ENCODE data around the gene GJA3. TPM values are rescaled to one million over a fixed set of nuclear protein-coding genes. Genes with fewer than 3 reads are reported as not detected.

Gene GJA3
- total and polyA plus RNA-seq, 2 donors = 0.05 to 0.21 TPM

GRCh38 chr13:20190481-20191310, 29.8 kb upstream of the GJA3 start:
- Histone ChIP-seq H3K4me3 (ENCODE audit: low read depth, low read length) (no peak overlapping the region), H3K4me1 (ENCODE audit: insufficient read depth) (peaks cover 4% of the 10 kb centered on the region), H3K27ac (ENCODE audit: low read depth) (no peak overlapping the region), H3K36me3 (ENCODE audit: insufficient read depth) (no peaks in the 10 kb centered on the region)
- no peak for DNase-seq (ENCODE audit: extremely low spot score)
- whole genome bisulfite sequencing = 88% methylated on average over 16 of the region's 16 CpGs

GRCh38 chr13:20190076-20190475, 29.2 kb upstream of the GJA3 start:
- Histone ChIP-seq H3K4me1 (ENCODE audit: insufficient read depth) (peaks cover 4% of the 10 kb centered on the region), H3K36me3 (ENCODE audit: insufficient read depth) (no peaks in the 10 kb centered on the region), H3K27ac (ENCODE audit: low read depth) (no peak overlapping the region), H3K4me3 (ENCODE audit: low read depth, low read length) (no peak overlapping the region)
- 77% methylated on average over 5 of the region's 5 CpGs for WGBS
- DNase-seq (ENCODE audit: extremely low spot score) = no peak

- WGBS = 89% methylated on average over 28 of the region's 28 CpGs
- Histone ChIP-seq H3K27ac (ENCODE audit: low read depth) (no peak overlapping the region), H3K4me3 (ENCODE audit: low read depth, low read length) (no peak overlapping the region), H3K36me3 (ENCODE audit: insufficient read depth) (no peaks in the 10 kb centered on the region), H3K4me1 (ENCODE audit: insufficient read depth) (peaks cover 4% of the 10 kb centered on the region)
- no peak for DNase-seq (ENCODE audit: extremely low spot score)
Measured at GRCh38 chr13:20188667-20189553, 28.1 kb upstream of the GJA3 start.

DNA sequence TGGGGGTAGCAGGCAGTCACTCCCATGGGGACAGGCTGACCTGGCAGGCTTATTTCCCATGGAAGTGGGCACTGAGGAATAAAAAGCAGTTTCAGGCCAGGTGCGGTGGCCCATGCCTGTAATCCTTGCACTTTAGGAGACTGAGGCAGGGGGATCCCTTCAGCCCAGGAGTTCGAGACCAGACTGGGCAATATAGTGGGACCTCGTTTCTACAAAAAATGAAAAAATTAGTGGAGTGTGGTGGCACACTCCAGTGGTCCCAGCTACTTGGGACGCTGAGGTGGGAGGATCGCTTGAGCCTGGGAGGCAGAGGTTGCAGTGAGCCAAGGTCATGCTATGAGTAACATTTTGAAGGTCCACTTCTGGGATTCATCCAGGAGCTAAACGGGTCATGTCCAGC, 25.9 kb upstream of the GJA3 start:
- Histone ChIP-seq H3K27ac (ENCODE audit: low read depth) (no peak overlapping the region), H3K36me3 (ENCODE audit: insufficient read depth) (no peaks in the 10 kb centered on the region), H3K4me3 (ENCODE audit: low read depth, low read length) (no peak overlapping the region), H3K4me1 (ENCODE audit: insufficient read depth) (no peaks in the 10 kb centered on the region)
- WGBS = 87% methylated on average over 6 of the region's 6 CpGs
- DNase-seq (ENCODE audit: extremely low spot score) = no peak

- H3K4me1 ChIP-seq (ENCODE audit: insufficient read depth) = no peaks in the 10 kb centered on the region
- H3K36me3 ChIP-seq (ENCODE audit: insufficient read depth) = no peaks in the 10 kb centered on the region
- no peak overlapping the region for H3K27ac ChIP-seq (ENCODE audit: low read depth)
- H3K4me3 ChIP-seq (ENCODE audit: low read depth, low read length) = no peak overlapping the region
- WGBS = 57% methylated on average over 12 of the region's 12 CpGs
- DNase-seq (ENCODE audit: extremely low spot score) = no peak
Measured at GRCh38 chr13:20185366-20186056, 24.7 kb upstream of the GJA3 start.

- H3K4me1 ChIP-seq (ENCODE audit: insufficient read depth) = no peaks in the 10 kb centered on the region
- H3K36me3 ChIP-seq (ENCODE audit: insufficient read depth) = no peaks in the 10 kb centered on the region
- no peak for DNase-seq (ENCODE audit: extremely low spot score)
- 22% methylated on average over 5 of the region's 5 CpGs for WGBS
- no peak overlapping the region for H3K4me3 ChIP-seq (ENCODE audit: low read depth, low read length)
- no peak overlapping the region for H3K27ac ChIP-seq (ENCODE audit: low read depth)
Measured at GRCh38 chr13:20182231-20182846, 21.5 kb upstream of the GJA3 start.

DNA sequence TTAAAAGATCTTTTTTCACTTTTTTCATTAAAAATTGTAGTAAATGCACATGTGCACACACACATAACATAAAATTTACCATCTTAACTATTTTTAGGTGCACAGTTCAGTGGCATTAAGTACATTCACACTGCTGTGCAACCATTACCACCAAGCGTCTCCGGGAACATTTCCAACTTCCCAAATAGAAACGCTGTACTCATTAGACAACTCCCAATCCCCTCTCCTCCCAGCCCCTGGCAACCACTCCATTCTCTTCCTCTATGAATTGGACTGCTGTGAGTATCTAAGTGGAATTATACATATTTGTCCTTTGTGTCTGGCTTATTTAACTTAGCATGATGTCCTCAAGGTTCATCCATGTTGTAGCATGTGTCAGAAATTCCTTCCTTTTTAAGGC, 20.3 kb upstream of the GJA3 start:
- H3K4me1 ChIP-seq (ENCODE audit: insufficient read depth) = no peaks in the 10 kb centered on the region
- no peaks in the 10 kb centered on the region for H3K36me3 ChIP-seq (ENCODE audit: insufficient read depth)
- DNase-seq (ENCODE audit: extremely low spot score) = no peak
- H3K4me3 ChIP-seq (ENCODE audit: low read depth, low read length) = no peak overlapping the region
- no peak overlapping the region for H3K27ac ChIP-seq (ENCODE audit: low read depth)
- 60% methylated on average over 3 of the region's 3 CpGs for WGBS

- DNase-seq (ENCODE audit: extremely low spot score) = no peak
- 83% methylated on average over 5 of the region's 5 CpGs for WGBS
- Histone ChIP-seq H3K4me1 (ENCODE audit: insufficient read depth) (no peaks in the 10 kb centered on the region), H3K36me3 (ENCODE audit: insufficient read depth) (no peaks in the 10 kb centered on the region), H3K4me3 (ENCODE audit: low read depth, low read length) (no peak overlapping the region), H3K27ac (ENCODE audit: low read depth) (no peak overlapping the region)
Measured at GRCh38 chr13:20178156-20178555, 17.3 kb upstream of the GJA3 start.

DNA sequence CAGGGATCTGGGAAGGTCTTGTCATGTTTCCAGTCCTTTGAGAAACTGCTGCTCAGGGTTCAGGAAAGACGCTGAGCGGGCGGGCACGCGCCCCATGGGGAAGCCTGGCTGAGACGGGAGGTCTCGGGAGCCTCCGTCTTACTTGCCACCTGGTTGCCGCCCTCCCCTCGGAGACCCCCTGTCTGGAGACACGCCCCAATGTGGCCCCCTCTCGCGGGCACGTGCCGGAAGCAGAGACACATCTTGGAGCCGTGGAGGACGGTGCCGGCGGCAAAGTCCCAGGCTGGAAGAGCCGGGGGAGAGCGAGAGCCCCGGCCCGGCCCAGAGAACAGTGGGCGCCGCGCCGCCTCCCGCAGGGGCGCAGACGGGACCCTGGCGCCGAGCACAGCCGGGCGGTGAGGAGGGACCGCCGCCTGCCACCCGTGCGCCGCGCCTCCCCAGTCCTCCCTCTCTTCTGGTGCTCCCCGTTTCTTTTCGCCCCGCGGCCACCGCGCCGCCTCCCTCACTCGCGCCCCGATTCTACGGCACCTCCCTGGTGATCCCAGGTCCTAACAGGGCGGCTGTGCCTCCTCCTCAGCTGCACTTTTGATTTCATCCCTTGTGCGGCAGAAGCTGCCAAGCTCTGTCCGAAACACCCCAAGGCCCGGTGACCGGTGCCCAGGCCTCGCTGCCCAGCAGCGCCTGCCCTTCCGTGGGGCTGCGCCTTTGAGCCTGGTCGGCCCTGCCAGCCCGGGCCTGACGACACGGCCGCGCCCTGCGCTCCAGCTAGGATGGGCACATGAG, 16.4 kb upstream of the GJA3 start:
- Histone ChIP-seq H3K4me1 (ENCODE audit: insufficient read depth) (no peaks in the 10 kb centered on the region), H3K36me3 (ENCODE audit: insufficient read depth) (no peaks in the 10 kb centered on the region), H3K4me3 (ENCODE audit: low read depth, low read length) (no peak overlapping the region), H3K27ac (ENCODE audit: low read depth) (no peak overlapping the region)
- WGBS = 47% methylated on average over 67 of the region's 67 CpGs
- DNase-seq (ENCODE audit: extremely low spot score) = no peak

DNA sequence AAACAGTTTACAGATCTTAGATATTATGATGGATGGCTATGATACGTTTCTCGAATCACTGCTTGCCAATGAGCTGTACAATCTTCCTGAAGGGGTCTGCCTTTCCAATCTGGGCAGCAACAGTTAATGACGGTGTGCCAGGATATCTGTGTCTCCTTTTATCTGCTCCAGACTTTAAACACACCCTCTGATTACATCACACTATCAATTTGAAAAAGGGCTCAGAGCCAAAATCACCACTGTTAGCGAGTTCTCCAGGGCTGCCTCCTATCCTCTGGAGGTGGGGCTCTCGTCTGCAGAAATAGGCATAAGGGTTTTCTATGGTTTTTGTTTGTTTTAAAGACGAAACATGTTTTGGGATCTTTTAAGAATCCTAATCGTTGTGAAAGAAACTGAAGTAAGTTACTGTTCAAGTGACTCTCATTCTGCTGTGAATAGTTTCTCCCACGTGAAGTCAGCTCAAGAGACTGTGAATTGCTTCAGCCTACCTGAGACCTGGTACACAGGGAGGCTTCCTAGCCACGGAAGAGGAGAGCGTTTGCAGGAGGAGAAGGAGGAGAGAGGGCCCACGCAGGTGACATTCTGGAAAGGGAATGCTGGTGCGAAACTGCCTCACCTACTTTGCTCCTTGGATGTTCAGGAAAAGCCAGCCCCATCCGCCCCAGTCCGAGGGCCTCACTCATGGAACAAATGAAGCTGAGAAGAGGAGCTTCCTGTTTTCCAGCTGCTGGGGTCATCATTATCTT, 15.2 kb upstream of the GJA3 start:
- no peak for DNase-seq (ENCODE audit: extremely low spot score)
- H3K27ac ChIP-seq (ENCODE audit: low read depth) = no peak overlapping the region
- no peak overlapping the region for H3K4me3 ChIP-seq (ENCODE audit: low read depth, low read length)
- 69% methylated on average over 14 of the region's 14 CpGs for WGBS
- no peaks in the 10 kb centered on the region for H3K36me3 ChIP-seq (ENCODE audit: insufficient read depth)
- no peaks in the 10 kb centered on the region for H3K4me1 ChIP-seq (ENCODE audit: insufficient read depth)

DNA sequence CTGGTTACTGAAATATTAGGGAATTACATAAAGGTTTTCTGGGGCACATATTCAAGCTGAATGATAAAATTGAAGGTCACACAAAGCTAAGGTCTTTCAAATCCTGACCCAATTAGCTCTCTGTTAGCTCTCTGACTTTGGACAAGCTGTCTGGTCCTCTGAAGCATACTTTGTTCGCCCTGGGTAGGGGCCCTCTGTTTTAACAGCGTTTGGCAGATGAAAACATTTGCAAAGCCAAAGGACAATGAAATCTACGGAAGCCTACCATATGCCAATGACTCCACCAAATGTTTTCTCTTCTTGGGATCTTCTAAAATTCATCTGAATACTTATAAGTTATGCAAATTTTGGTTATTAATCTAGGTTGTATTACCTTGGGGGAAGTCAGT, 14.5 kb upstream of the GJA3 start:
- 59% methylated on average over 3 of the region's 3 CpGs for WGBS
- Histone ChIP-seq H3K36me3 (ENCODE audit: insufficient read depth) (no peaks in the 10 kb centered on the region), H3K4me1 (ENCODE audit: insufficient read depth) (no peaks in the 10 kb centered on the region), H3K4me3 (ENCODE audit: low read depth, low read length) (no peak overlapping the region), H3K27ac (ENCODE audit: low read depth) (no peak overlapping the region)
- DNase-seq (ENCODE audit: extremely low spot score) = no peak

- Histone ChIP-seq H3K4me1 (ENCODE audit: insufficient read depth) (no peaks in the 10 kb centered on the region), H3K36me3 (ENCODE audit: insufficient read depth) (no peaks in the 10 kb centered on the region), H3K27ac (ENCODE audit: low read depth) (no peak overlapping the region), H3K4me3 (ENCODE audit: low read depth, low read length) (no peak overlapping the region)
- WGBS = 43% methylated on average over 22 of the region's 22 CpGs
- DNase-seq (ENCODE audit: extremely low spot score) = peak; percentile 61
Measured at GRCh38 chr13:20174656-20175405, 14.0 kb upstream of the GJA3 start.

All from urinary bladder (tissue), 4 donors.